ENCODE measurements around the gene SPTA1.
"Not testable (repeated sequence)": the region's sequence is repeated elsewhere in the genome, so short reads cannot be mapped to it uniquely, and the experiment has no call there.

The SPTA1 gene

GRCh38 chr1:158686111-158687009 is at the start of gene SPTA1:
Gene SPTA1, minus strand, starts transcription at chr1:158686715. Its CDS starts 198 bp downstream, at chr1:158686517.
- DNase-seq, result no peak

- DNase-seq, result no peak
These were observed 49.3 kb upstream of the SPTA1 start for GRCh38 chr1:158735848-158736247.

- DNase-seq, result no peak
These were observed 46.0 kb upstream of the SPTA1 start for GRCh38 chr1:158732524-158732923.

- no peak for DNase-seq
These were observed 45.2 kb upstream of the SPTA1 start for GRCh38 chr1:158731707-158732106.

GRCh38 chr1:158730453-158730852 is 43.9 kb upstream of the SPTA1 start:
- DNase-seq, result no peak

- DNase-seq, result no peak
These were observed 42.2 kb upstream of the SPTA1 start for GRCh38 chr1:158728510-158729225.

GRCh38 chr1:158724442-158724841 is 37.9 kb upstream of the SPTA1 start:
- no peak for DNase-seq

- no peak for DNase-seq
These were observed 34.1 kb upstream of the SPTA1 start, which contains the start of gene OR6K3 for GRCh38 chr1:158720620-158721019. Gene OR6K3, minus strand, starts transcription at chr1:158720720. Its CDS starts 2,605 bp downstream, at chr1:158718115.

- DNase-seq, result no peak
These were observed 33.1 kb upstream of the SPTA1 start for GRCh38 chr1:158719664-158720063.

GRCh38 chr1:158717344-158717743 is 30.8 kb upstream of the SPTA1 start:
- no peak for DNase-seq

GRCh38 chr1:158716335-158716734 is 29.8 kb upstream of the SPTA1 start:
- DNase-seq, result no peak

- no peak for DNase-seq
These were observed 28.2 kb upstream of the SPTA1 start for GRCh38 chr1:158714754-158715153.

- no peak for DNase-seq
These were observed 24.6 kb upstream of the SPTA1 start for GRCh38 chr1:158711098-158711497.

GRCh38 chr1:158706096-158706495 is 19.6 kb upstream of the SPTA1 start:
- DNase-seq, result no peak

GRCh38 chr1:158700552-158700951 is 14.0 kb upstream of the SPTA1 start, which contains the start of gene OR6K2:
Gene OR6K2, minus strand, starts transcription at chr1:158700652. Its CDS starts 0 bp downstream, at chr1:158700652.
- no peak for DNase-seq

- DNase-seq, result no peak
These were observed 8.1 kb upstream of the SPTA1 start for GRCh38 chr1:158694596-158694995.

GRCh38 chr1:158692356-158692755 is 5.8 kb upstream of the SPTA1 start:
- DNase-seq, result no peak

GRCh38 chr1:158691907-158692306 is 5.4 kb upstream of the SPTA1 start:
- no peak for DNase-seq

GRCh38 chr1:158691149-158691548 is 4.6 kb upstream of the SPTA1 start:
- not testable (repeated sequence) for DNase-seq

- DNase-seq, result no peak
These were observed 3.4 kb upstream of the SPTA1 start for GRCh38 chr1:158689875-158690274.

- DNase-seq, result no peak
These were observed 2.6 kb upstream of the SPTA1 start for GRCh38 chr1:158689110-158689509.

GRCh38 chr1:158688343-158688742 is 1.8 kb upstream of the SPTA1 start:
- DNase-seq, result not testable (repeated sequence)

- DNase-seq, result no peak
These were observed 522 bp upstream of the SPTA1 start for GRCh38 chr1:158687037-158687436.

- no peak for DNase-seq
These were observed 1.4 kb downstream of the SPTA1 start for GRCh38 chr1:158685085-158685484.
